ENCODE measurements around the gene QRICH1.

QRICH1 gene

GRCh38 chr3:49032646-49033304 is 61.1 kb downstream of the QRICH1 start:
- no peak for DNase-seq

GRCh38 chr3:49030321-49030720 is 63.5 kb downstream of the QRICH1 start:
- DNase-seq, result no peak

DNA sequence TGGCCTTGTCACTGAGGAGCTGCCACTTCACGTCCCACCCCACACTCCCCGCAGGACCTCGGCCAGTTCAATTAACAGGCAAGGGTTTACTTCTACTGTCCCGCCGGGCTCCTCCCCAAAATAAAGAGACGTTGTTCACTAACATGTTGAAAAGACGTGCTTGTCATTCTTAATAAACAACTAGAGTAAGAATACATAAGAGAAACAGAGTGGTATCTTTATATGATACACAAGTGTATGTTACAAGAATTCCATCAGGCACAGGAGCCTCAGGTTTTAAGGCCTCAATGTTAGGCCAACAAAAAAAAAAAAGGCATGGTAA is 64.3 kb downstream of the QRICH1 start:
- no peak for DNase-seq

- peak; percentile 91 for DNase-seq
Observed at GRCh38 chr3:49028673-49029562, 65.0 kb downstream of the QRICH1 start, which contains the start of gene IMPDH2. Gene IMPDH2, minus strand, starts transcription at chr3:49029398. Its CDS starts 48 bp downstream, at chr3:49029350.

- DNase-seq, result no peak
Observed at GRCh38 chr3:49028298-49028672, 65.6 kb downstream of the QRICH1 start.

DNA sequence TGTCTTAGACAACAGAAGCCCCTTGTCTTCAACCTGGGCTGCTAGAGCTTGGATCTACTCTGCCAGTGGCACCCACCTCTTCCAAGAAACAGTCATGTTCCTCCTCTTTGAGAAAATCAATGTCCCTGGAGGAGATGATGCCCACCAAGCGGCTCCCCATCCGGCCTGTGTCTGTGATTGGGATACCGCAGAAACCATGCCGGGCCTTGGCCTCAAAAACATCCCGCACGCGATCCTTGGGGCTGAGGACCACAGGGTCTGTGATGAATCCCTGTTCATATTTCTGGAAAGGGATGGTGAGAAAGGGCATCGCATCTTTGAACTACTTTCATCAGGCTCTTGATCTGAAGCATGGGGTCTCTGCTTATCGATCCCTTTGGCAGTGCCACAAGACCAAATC is 66.2 kb downstream of the QRICH1 start:
- no peak for DNase-seq

DNA sequence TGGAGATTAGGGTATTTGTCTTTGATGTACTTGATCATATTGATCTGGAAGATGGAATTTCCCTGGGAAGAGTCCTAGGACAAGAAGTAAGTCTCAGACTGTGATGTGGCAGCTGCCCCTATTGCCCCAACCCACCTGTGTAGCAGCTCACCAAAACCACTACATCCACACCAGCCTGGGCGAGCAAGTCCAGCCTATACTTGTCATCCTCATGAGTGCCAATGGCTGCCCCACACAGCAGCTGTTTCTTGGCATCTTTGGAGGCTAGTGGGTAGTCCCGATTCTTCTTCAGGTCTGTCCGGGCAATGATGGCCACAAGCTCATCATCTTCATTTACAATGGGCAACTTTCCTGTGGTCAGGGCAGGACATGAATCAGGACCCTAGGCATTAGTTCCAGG is 67.3 kb downstream of the QRICH1 start:
- DNase-seq, result no peak

DNA sequence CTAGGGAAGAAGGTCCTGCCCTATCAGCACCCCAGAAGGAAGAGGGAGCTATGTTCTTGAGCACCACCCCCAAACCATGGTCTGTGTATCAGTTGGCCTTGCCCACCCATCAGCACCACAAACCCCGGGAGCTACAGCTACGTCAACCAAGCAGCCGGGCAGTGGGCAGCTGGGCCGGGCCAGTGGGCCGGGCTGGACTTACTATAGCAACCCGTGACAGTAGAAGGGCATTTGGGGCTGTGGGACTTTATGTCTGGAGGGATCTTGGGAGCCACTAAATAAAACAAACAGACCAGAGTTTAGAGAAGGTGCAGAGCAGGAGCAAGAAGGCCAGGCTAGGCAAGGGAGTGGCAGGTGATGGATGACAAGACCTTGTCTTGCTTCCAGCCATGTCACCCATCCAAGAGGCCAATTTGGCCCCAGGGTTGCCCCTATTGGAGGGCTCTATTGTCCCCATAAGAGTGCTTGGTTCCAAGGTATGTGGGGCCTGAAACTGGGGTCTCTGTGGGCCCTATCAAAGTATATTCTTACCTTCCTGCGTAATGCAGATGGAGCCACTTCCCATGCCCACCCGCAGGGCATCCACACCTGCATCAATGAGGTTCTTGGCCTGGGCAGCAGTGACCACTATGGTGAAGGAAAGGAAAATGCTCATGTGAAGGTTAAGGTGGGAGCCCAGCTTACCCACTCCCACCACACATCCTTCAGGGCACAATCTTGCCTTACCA is 67.9 kb downstream of the QRICH1 start:
- no peak for DNase-seq

DNA sequence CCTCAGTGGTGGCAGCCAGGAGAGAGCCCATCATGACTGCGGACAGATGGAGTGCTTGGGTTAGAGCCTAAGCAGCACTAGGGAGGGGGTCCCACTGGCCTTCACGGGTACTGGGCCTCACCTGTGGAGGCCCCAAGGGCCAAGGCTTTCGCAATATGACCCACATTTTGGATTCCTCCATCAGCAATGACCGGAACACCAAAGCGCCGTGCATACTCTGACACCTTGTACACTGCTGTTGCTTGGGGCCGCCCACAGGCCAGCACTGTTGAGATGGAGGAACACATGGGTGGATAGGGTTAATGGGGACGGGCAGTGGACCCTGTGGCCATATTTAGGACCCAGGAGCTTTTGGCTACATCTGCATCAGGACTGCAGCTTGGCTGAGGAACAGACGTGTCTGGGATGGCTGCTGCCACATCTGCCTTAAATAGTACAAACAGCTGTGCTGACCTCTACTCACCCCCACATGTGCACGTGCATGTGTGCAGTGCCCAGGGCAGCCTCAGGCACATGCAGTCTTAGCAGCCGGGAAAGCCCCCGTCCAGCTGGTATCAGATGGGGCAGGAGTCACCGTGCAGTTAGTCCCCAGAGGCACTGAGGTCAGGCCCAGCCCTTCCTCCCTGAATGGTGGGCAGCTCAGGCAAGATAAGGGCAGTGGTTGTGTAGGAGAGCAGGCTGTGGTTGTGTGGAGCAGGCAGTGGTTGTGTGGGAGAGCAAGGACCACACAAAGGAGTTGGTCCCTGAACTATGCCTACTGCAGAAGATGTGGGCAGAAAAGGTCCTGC is 68.7 kb downstream of the QRICH1 start:
- DNase-seq, result no peak

DNA sequence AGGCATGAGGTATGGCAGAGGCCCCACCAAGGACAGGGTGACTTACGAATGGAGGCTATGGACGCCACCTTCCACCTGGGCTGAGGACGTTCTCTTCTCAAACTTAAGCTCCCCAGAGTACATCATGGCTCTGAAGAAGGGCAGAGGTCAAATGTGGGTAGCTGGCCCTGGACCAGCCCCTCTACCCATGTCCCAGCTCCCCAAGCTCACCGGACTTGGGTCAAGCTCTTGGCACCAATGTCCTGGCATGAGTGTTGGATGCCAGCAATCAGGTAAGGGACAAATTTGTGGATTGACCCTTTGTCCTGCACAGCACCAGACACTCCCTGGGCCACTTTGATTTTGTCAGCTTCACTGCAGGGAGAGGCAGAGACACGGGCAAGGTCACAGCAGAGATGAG is 69.4 kb downstream of the QRICH1 start:
- DNase-seq, result no peak

DNA sequence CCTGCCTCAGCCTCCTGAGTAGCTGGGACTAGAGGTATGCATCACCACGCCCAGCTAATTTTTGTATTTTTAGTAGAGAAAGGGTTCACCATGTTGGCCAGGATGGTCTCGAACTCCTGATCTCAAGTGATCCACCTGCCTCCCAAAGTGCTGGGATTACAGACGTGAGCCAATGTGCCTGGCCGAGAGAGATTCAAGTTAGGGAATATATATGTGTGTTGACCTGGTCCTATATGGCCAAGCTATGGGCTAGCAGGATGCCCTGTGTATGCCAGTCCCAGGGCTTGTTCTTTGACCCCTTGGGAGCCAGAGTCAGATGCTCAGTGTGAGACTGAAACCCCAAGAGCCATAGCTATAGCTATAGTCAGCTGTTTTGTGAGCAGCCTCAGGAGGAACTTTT is 70.1 kb downstream of the QRICH1 start:
- DNase-seq, result no peak

DNA sequence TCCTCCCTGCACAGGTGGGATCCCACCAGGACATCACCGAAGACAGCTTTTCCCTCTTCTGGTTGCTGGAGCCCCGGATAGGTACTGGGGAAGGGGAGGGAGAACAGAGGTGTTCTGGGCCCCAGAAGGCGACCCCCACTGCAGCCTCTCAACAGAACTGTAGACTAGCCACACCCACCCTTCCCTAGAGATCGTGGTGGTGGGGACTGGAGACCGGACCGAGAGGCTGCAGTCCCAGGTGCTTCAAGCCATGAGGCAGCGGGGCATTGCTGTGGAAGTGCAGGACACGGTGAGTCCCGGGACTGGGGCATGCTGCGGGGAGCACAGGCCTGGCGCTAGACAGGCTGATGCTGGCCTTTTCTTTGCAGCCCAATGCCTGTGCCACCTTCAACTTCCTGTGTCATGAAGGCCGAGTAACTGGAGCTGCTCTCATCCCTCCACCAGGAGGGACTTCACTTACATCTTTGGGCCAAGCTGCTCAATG is 71.1 kb downstream of the QRICH1 start:
- DNase-seq, result no peak

DNA sequence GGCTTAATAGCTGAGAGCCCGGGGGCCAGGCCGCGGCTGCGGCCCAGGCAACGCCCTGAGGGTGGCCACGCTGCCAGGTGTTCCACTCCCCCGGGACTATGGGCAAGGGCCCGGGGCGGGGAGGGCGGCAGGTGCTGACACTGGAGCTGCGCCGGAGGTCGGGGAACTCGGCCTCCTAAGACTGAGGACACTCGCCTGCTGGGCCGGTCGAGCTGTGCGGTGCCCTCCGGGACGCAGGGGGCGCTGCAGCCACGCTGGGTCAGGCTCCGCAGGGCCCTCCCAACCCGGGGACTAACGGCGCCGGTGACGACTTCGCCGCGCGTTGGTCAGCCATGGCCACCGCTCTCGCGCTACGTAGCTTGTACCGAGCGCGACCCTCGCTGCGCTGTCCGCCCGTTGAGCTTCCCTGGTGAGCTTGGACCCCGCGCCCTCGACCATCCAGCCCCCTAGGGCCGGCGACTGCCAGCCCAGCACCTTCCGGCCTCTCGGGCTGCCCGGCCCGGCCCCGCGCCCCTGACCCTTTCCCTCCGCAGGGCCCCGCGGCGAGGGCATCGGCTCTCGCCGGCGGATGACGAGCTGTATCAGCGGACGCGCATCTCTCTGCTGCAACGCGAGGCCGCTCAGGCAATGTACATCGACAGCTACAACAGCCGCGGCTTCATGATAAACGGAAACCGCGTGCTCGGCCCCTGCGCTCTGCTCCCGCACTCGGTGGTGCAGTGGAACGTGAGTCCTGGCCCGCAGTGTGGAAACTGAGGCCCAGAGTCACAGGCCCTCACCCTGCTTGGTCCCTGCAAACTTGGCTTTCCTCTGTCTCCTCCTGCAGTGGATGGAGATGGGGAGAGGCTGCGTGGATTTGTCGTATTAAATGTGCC is 71.8 kb downstream of the QRICH1 start, which contains the start of gene NDUFAF3:
NDUFAF3 (plus strand) TSS at position 309 of the 875 bp plus-strand sequence; CDS start at position 333, 24 bp downstream.
- DNase-seq, result peak; percentile 90

DNA sequence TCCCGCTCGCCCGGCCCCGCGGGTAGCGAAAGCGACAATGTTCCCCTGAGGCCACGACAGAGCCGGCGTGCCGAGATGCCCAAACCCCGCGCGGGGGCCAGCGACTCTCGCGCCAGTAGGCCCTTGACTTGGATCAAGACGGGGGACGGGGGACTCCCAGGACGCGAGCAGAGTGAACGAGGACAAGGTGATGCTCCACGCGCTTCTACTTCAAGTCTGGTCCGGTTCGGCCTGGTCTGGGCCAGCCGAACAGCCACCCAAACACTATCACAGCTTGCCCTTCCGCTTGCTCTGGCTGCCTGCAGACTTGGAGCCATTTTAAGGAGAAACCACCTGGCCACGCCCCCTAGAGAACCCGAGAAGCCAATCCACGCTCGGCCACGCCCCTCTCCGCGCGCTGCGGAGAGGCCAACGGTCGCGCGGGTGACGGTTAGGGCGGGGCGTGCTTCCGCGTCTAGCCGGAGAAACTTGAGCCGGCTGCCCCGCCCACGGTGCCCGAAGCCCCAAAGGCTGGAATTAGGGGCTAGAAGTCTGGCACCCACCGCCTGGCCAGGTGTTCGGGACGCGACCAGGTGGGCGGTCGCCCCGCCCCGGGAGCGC is 72.6 kb downstream of the QRICH1 start:
- DNase-seq, result peak; percentile 97

DNA sequence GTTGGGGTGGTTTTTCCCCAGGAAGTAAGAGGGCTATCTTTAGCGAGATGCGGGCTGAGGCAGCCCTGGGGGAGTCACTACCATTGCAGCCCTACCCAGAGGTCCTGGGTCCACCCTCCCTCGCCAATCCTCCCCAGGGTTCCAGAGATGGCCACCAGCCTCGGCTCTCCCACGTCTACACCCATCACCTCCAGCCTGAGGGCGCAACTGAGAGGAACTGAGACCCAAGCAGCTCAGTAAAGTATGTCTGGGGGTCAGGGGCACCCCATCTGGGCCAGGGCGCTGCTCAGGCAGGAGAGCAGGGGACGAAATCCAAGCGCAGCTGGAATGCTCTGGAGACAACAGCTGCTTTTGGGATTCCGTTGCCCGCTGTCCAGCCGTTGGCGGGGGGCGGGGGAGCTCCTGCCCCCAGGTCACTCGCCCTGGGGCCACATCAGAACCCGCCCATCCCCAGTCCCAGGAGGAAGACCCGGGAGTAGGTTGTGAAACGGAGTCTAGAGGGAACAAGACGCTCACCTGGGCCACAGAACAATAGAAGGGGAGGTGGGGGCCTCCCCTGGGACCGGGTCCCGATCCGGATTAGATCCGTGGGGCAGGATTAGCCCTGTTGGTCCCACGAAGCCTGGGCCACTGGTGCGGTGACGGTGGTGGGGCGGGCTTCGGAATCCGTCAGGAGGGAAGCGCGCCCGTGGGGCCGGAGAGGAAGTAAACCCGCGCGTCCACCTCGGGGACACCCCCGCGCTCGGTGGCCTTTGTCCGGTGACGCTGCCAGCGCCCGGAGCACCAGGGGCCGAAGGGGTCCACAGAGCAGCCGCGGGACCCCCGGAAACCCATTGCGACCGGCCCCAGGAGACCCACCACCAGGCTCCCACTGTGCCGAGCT is 73.3 kb downstream of the QRICH1 start:
- DNase-seq, result no peak

DNA sequence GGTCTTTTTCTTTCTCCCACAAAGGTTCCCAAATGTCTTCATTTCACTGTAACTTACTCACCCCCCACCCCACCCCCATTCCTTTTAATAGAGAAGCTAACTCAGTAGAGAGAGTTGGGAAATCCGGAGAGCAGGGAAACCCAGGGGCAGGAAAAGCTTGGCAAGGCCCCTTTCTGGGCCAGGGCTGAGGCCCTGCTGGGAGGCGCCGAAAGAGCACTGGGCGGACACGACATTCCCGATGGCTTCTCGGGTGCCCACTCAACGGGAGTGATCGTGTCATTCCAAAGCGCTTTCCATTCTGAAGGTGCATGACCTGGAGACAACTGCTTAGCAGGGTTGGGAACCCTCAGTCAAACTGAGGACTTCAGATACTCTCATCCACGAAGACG is 73.9 kb downstream of the QRICH1 start:
- no peak for DNase-seq

- no peak for DNase-seq
Observed at GRCh38 chr3:49018707-49019006, 75.2 kb downstream of the QRICH1 start.

DNA sequence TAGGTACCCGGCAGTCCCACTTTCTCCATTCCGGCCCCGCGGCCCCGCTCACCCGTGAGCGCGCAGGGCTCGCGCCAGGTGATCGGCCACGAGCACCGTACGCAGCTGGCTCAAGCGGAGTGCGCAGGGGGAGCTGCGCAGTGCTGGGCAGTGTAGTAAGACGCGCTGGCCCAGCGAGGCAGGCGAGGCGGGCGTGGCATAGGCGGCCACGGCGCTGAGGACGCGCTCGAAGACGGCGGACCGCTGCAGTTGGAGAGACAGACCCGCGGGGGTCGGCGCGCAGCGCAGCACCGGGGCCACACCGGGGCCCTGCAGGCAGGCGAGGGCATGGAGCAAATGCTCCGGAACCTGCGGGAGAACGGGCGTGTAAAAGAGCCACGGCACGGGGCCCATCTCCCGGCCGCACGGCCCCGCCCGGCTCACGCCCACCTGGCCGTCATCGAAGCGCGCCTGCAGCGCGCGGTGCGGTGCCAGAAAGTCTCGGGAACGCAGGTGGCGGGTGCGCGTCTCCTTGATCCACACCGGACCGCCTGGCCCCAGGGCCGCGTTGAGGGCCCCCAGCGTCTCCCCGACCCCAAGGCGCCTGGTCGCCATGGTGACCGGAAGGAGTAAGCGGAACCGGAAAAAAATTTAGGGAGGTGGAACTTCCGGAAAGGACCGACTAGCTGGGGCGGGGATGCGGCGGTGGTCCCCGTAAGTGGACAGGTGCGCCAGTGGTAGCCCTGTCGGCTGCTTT is 75.7 kb downstream of the QRICH1 start, which contains the start of gene DALRD3:
DALRD3 (minus strand) TSS at position 610 of the 736 bp plus-strand sequence; CDS start at position 594, 16 bp downstream.
- DNase-seq, result peak; percentile 50

DNA sequence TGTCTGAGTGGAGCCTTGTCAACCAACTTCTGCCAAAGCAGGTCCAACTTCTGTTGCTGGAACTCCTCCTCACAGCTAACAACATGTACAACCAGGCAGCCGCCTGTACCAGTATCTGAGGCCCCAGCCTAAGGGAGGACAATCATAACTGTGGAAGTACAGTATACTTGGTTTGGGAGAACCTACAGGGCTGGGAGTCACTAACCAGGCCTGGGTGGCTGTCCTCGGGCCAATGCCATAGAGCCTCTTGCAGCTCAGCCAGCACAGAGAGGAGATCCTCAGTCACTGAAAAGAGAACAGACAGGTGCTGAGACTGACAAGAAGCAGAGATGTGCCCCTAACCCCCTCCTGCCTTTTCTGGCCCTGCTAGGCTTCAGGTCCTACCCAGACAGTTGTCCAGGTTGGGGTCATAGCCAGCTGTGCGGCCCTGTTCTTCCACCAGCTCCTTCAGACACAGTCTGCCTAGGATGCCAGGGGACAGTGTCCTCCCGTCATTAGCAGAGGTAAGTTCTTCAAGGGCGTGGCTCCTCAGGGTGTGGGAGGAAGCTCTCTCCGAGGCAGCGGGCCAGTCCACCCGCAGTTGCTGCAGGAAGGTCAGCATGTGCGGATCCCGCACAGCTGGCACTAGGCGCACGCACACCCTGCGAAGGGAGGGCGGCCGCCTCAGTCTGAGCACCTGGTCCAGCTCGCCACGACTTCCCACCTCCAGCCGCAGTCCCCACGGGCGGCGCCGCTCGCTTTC is 76.5 kb downstream of the QRICH1 start:
- no peak for DNase-seq
